GM19455 (cell line): Measurements from ENCODE around the gene FBXO9.

Source experiments
- ATAC-seq: cut with Tn5 transposase; IDR thresholded peaks from one replicate; pipeline ENCODE4 v1.9.1; 2021; ENCODE audit not compliant: unreplicated experiment

FBXO9 gene

DNA sequence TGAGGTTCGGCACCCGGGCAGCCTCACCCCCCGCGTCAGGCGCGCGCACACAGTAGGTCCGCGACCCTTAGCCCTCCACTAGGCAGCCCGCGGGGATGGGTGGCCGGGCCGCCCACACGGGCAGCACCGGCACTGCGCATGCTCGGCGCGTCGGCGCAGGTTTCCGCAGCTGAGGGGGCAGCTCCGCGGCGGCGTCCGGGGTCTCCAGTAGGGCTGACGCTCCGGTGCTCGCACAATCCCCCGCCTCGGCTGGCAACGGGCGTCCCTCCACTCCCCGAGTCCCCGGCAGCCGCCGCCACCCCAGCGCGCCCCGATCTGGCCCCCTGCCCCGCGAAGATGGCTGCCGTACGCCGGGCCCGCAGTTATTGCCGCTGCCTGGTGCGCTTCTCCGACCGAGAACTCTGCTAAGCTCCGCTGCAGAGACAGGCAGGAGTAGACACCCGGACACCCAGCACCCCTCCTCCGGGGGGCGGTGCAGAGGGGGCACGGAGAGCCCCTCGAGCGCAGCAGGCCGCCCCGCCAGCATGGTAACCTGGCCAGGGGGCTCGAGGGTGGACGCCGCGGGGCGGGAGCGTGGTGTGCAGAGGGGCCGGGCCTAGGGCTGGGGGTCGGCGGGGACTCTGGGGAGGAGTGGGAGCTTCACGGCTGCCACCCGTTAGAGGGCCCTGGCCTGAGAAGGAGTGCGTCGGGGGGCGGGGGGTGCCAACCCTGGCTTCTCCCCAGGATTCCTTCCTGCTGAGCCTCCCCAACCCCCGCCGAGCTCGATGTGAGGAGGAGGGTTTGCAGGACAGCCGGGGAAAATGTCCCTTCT, at the start of gene FBXO9:
TSS of gene FBXO9 (plus strand) at position 139 of the 811 bp plus-strand sequence. CDS start at position 525, 386 bp downstream.
- ATAC-seq, result peak; percentile 44

DNA sequence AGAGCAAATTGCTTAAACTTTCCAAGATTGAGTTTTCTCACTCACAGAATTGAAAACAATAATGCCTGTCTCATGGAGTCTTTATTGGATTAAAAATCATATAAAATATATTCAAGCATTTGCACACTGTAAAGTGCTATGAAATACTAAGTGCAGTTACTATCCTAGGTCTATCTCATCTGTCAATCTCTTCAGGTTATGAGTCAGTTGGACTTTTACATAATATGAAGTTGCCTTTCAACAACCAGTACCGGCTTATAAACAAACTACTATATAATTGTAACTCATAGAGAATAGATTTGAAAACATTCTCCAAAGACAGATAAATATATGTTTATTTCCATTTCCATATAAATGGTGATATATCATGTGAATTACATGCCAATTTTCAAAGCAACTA, 49.7 kb upstream of the FBXO9 start:
- ATAC-seq, result no peak

DNA sequence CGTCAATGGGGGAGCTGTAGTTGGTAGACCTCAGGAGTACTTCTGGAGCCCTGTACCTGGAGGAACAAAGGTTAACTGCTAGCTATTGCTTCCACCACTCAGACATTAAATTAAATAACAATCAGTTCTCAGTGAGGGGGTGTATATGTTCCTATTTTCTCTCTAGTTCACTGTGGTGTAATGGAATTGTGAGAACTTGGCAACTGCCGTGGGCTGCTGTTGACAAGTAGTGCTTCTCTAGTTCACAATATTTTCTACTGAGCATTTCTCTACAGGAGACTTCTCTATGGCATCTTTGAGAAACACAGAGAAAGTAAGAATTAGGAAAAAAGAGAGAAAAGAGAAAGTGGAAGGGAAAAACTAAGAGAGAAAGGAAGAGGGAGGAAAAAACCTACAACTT, 46.8 kb upstream of the FBXO9 start:
- no peak for ATAC-seq

DNA sequence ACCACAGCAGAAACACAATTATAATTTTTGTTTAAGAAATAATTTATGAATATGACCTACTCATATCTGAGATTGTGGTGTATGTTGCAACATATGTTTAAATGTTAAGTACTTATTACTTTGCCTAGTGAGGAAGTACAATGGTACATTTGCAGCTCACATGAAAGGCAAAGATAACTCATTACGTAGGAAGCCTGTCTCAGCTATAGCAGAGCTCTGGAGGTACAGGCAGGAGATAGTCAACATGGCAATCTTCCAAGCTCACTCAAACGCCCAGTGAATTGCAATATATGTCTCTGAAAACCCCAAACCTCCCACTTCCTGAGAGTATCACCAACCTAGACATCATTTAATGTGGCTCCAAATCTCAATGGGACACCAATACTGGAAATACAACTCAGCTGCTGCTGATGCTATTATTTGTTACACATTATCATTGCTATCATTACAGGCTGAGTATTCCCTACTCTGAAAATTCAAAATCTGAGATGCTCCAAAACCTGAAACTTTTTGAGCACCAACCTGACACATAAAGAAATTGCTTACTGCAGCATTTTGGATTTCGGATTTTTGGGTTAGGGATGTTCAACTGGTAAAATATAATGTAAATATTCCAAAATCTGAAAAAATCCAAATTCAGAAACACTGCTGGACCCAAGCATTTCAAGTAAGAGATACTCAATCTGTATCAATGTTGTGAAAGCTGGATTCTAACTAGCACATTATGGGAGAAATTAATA, 45.0 kb upstream of the FBXO9 start:
- ATAC-seq, result no peak

DNA sequence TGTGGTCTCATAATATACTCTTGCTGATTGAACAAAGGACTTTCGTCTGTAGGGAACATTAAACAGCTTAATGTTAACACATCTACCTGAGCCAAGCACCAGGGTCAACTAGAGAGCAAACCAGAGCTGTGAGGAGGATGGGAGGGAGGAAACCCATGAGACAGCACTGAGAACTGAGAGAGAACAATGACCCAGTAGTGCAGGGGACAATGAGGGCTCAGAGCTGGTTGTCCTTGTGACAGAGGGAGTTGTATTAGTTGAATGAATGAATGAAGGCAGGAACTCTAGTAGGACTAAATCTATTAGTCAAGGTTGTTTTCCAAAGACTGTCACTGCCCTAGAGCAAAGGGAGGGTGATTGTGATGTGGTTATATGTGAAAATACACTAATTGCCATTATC, 41.9 kb upstream of the FBXO9 start:
- no peak for ATAC-seq

DNA sequence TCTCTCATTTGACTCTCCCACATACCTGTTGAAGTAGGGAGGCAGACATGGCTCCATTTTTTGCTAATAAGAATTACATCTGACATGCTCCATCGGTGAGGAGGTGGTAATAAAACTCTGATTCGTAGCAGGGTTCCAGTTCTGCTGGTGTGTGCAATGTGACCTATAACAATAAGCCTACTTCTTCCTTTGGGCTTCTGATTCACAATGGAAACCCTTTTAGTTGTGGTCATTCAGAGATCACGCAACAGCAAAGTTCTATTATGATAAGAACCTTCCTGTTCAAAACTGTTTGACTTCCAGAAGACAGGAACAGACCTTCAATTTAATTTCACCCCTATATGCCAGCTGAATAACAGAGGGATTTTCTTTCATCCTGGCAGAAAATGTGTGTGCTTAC, 38.7 kb upstream of the FBXO9 start:
- ATAC-seq, result no peak

DNA sequence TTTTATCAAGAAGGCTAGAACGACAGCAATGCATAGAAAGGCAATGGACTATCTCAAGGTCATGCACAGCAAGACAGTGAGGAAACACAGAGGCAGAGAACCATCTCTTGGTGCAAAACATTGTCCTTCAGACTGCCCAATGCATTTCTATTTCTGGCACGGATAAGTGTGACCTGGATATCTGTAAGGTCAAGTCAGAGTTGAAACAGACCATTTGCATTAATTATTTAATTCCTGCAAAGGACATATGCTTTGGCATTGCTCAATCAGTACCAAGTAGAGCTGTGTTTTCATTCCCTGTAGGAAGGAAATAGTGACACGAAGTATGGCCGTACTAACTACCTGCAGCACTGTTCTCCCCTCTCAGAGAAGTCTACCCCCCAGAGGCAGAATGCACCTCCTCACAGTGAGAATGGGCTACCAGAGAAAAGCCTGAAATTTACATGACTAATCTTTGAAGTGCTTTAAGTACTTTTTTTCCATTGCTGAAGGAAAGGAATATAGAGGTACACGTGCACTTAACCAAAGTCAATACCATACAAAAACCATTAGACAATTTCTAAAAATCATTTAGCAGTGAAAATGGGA, 38.0 kb upstream of the FBXO9 start:
- no peak for ATAC-seq

DNA sequence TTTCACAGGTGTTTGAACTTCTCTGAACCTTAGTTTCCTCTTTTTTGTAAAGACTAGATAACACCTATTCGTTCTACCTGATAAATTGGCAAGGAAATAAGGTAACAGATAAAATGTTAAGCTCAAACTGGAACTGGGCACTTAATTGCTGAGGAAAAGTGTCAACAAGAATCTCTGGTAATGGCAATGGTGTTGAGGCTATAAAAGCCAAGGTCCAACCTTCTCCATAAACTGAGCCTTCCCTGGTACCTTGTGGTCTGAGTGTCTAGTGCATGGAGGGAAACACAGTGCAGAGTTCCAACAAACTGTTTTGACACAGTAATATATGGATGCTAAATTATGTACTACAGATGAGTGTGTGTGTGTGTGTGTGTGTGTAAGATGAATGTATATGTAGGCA, 36.7 kb upstream of the FBXO9 start:
- no peak for ATAC-seq

DNA sequence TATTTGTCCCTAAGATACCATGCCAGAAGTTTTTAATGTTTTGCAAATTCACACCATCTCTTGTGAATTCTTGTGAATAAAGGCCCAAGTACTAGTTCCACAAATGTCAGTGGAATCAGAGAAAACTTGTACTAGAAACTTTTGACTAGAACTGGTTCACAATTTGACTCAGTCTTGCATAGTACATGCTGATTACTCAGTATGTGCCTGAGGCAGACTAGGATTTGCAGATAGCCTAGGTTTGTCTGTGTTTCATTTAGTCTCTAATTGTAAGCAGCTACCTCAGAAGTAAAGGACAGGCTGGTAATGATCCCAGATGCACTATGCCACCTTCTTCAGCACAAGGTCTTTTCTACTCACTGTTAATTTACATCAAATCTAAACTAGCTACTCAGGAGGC, 35.9 kb upstream of the FBXO9 start:
- no peak for ATAC-seq

DNA sequence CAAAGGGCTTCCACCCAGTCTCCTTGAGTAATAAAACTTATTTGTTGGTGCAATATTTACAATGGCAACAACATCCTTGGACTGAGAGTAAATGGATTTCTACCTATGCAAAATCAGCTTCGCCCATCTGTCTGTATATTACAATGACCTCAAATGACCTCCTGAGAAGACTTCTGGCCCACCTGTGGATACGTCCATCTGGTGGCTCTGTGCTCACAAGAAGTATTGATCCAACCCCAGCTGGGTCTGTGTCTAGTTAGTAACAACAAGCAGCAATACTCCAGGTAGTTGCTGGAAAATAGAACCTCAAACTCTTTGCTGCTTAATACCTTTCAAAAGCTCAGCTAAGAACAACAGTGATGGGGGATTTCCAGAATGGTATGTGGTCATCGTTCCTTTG, 35.4 kb upstream of the FBXO9 start:
- ATAC-seq, result no peak

DNA sequence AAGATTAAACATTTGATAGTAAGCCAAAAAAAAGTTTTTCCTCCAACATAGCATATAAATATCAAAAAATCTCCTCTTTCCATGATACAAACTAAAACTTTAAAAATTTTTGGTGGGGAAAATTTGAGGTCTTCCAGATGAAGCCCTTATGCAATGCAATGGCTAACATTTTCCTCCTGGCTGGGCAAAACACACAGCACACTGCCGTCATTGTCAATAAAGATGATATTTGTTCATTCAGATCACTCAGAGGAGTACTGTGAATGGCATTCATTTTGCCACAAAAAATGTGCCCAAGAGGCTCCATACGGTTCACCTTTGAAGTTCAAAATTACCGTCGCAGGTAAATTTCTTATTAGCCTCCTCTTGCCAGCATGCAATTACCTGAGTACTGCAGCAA, 33.9 kb upstream of the FBXO9 start:
- ATAC-seq, result no peak

DNA sequence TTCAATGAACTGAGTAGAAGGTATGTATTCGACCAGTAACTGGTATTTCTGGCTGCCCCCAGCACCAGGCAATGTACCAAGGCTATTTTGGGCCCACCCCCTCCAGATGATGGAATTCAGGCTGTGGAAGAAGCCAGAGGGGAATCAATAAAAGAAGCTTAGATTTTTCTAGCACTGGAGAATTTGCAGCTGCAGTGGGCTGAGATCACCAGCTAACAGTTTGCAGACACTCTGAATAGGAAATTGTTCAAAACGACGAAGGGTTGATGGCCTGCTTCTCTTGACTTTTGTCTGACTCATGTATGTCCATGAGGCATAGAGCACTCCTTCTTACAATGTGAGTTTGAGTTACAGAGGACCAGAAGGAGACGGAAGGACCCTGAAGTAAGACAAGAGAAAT, 32.4 kb upstream of the FBXO9 start:
- ATAC-seq, result no peak

DNA sequence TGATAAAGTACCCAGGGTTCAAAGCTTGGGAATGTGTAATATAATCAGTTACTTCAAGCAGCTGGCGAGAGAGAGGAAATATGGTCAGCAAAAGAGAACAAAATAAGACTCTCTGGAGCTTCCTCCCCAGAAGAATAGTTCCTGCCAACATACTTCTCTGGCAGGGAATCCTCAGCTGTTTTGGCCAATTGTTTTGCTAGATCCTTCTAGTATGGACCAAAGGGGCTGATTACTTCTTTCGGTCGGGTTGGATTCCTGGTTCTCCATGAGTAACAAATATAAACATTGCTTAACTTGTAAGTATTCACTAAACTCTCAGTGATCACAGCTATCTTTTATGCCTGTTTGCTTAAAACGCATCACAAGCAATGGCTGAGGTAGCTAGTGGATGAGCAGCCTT, 31.4 kb upstream of the FBXO9 start:
- no peak for ATAC-seq

DNA sequence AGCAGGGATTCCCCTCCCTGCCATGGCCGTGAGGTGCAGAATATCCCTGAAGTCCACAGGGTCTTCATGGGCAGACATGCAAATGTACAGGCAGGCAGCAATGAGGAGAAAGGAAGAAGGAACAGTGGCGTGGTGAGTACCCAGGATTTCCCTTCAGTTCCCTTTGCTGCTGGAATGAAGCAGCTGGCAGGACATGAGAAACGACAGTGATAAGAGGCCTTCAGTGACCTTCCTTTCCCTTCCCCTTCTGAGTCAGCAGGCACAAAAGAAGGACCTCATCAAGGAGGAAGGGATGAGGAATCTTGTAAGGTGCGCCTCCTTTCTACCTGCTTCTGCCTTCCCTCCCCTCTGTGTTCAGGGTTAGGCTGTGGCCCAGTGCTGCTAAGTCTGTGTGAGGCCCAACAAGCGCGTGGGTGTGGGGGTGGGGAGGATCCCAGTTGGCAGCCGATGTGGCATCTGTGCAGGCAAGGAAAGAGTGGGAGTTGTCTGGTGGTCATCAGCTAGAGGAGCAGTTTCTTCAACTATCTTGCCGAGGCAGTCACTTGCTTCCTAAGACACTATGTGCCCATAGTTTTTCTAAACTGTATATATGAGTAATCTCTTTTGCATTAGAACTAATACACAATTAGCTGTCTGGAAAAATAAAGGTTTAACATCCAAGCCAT, 29.5 kb upstream of the FBXO9 start:
- ATAC-seq, result no peak

DNA sequence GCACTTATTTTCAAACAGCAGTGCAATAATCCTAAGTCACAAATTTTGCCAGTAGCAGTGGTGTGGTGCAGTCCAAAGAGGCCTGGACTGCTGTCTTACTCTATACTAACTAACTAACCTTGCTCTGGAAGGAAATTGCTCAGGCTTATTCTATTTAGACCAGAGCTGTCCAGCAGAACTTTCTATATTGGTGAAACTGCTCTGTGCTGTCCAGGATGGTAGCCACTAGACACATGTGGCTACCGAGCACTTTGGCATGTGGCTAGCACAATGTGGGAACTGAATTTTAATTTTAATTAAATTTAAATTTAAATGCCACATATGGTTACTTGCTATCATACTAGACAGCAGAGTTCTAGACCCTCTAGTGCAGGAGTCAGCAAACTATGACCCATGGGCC, 27.1 kb upstream of the FBXO9 start:
- ATAC-seq, result no peak

DNA sequence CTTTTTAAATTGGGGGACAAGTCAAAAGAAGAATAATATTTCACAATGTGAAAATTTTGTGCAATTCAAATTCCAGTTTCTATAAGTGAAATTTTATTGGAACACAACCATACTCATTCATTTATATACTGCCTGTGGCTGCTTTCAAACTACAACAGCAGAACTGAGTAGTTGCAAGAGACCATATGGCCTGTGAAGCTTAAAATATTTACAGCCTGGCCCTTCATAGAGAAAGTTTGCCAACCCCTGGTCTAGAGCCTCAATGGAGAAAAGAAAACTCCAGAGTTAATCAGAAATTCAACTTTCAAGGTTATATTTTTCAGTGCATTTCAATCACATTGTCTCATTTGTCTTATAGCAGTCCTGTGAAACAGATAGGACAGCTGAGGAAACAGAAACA, 26.6 kb upstream of the FBXO9 start:
- no peak for ATAC-seq

DNA sequence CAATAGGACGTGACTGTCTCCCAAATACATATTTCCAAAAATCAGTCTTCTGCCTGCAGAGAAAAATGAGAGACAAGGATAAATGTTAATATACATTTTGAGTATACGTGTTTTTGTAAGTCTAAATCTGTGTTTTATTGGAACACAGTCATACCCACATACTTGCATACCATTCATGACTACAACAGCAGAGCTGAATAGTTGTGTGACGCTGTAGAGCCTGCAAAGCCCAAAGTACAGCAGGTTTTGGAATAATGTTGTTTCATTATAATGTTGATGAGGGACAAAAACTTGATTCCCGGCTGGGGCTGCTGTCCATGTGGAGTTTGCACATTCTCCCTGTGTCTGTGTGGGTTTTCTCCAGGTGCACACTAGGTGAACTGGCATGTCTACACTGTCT, 23.8 kb upstream of the FBXO9 start:
- ATAC-seq, result no peak

DNA sequence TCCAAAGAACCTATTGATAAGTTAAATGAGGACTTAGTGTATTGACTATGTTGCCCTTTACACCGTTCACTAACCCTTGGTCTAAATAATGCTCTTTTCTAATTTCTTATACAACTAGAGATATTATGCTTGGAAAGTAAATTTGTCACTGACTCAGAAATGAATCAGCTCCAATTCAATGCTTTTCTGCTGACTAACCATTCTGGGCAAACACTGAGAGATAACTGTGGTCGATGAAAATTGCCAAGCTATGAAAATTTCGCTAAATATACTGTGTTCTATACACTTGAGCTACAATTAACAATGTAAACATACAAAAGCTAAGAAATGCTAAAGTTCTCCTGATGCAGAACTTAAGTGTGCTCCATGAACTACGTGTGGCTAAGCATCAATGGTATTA, 23.1 kb upstream of the FBXO9 start:
- no peak for ATAC-seq

DNA sequence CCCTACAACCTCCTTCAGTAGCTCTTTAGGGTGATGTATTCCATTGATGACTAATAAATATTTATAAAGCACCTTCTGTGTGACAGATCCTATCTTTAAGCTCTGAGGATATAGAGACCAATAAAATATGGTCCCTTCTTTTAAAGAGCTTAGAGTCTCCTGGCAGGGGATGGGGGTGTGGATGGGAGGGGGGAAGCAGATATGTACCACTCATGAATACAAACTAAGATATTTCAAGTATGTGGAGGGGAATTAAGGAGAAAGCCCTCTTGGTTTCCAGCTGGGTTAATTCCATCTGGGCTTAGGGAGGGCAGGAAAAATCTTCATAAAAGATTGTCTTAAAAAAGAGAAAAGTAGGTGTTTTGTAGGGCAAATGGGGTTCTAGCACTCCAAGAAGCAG, 21.6 kb upstream of the FBXO9 start:
- ATAC-seq, result no peak

DNA sequence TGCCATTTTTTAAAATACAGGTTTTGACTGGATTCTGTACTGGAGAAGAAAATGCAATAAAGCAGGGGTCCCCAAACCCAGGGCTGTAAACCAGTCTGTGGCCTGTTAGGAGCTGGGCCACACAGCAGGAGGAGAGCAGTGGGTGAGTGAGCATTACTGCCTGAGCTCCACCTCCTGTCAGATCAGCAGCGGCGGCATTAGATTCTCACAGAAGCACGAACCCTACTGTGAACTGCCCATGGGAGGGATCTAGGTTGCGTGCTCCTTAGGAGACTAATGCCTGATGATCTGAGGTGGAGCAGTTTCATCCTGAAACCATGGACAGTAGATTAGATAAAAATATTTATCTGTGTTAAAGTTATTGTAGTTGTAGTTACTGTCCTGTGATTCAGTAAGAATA, 21.1 kb upstream of the FBXO9 start:
- ATAC-seq, result no peak

DNA sequence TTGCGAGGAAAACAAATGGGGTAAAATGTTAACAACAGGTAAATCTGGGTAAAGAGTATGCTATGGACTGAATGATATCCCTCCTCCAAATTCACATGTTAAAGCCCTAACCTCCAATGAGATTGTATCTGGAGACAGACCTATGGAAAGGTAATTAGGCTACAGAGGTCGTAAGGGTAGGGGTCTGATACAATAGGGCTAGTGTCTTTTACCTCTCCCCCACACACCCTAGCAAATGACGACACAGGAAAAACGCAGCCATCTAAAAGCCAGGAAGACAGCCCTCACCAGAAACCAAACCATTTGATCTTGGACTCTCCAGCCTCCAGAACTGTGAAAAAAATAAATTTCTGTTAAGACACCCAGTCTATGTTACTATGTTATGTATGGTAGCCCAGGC, 20.6 kb upstream of the FBXO9 start:
- ATAC-seq, result no peak
